ENCODE results near the gene OR52E8.

Gene OR52E8

DNA sequence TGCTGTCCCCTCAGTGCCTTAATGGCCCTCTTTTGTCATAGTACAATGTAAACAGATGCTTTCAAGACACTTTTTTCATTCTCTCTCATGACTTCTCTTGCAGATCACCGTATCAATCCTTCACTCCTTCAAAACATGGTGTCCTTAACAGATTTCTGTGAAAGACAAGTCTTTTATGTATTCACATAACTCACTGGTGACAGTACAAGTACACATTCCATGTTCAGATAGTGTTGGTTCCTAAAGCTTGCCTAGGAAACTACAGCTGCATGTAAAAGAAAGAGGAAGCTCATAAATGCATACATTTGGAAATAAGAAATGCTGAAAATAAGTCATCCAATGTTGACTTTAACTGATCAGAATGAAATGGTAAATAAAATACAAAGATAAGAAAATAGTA is 10.8 kb downstream of the OR52E8 start:
- no peak for DNase-seq
- H3K4me1 Mint-ChIP-seq = no peaks in the 10 kb centered on the region

DNA sequence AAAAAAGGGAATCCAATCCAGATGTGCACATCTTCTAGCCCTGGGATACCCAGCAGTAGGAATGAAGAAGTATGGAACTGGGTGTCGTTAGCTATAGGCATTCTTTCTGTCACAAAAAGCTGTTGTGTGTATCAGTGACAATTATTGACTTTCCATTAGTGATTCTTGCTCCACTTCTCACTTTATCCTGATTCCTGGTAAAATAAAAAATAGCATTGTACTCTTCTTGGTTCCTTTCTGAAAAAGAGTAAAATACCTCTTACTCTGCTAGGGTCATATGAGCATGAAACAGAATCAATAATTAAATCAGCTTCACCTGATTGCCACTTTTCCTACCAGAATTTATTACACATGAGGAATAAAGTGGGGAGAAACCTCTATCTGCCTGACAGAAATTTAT is 15.7 kb downstream of the OR52E8 start, which contains the start of gene OR52E6:
Gene OR52E6 (minus strand): TSS at position 101 of the 400 bp plus-strand sequence. CDS start 0 bp downstream, at position 101.
- H3K36me3 Mint-ChIP-seq (ENCODE audit: low read depth) = no peaks in the 10 kb centered on the region
- H3K27me3 Mint-ChIP-seq (ENCODE audit: low read depth, poor library complexity) = peaks cover 13% of the 10 kb centered on the region
- DNase-seq = no peak
- H3K9me3 Mint-ChIP-seq = no peaks in the 10 kb centered on the region
- H3K4me1 Mint-ChIP-seq = no peaks in the 10 kb centered on the region
- TF ChIP-seq, protein P1, sequence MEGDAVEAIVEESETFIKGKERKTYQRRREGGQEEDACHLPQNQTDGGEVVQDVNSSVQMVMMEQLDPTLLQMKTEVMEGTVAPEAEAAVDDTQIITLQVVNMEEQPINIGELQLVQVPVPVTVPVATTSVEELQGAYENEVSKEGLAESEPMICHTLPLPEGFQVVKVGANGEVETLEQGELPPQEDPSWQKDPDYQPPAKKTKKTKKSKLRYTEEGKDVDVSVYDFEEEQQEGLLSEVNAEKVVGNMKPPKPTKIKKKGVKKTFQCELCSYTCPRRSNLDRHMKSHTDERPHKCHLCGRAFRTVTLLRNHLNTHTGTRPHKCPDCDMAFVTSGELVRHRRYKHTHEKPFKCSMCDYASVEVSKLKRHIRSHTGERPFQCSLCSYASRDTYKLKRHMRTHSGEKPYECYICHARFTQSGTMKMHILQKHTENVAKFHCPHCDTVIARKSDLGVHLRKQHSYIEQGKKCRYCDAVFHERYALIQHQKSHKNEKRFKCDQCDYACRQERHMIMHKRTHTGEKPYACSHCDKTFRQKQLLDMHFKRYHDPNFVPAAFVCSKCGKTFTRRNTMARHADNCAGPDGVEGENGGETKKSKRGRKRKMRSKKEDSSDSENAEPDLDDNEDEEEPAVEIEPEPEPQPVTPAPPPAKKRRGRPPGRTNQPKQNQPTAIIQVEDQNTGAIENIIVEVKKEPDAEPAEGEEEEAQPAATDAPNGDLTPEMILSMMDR (IDR thresholded peaks at IDR 0.05) = no peak
- no peak within 1 kb of the TSS for H3K4me3 Mint-ChIP-seq
- H3K27ac Mint-ChIP-seq = no peak within 1 kb of the TSS

More for the DNA sequence above, 10.8 kb downstream of the OR52E8 start:
- Mint-ChIP-seq H3K36me3 (ENCODE audit: low read depth) (no peaks in the 10 kb centered on the region), H3K27me3 (ENCODE audit: low read depth, poor library complexity) (no peaks in the 10 kb centered on the region), H3K4me3 (no peak overlapping the region), H3K9me3 (no peaks in the 10 kb centered on the region), H3K27ac (no peak overlapping the region)
- TF ChIP-seq, protein P1 (IDR thresholded peaks at IDR 0.05) = no peak

DNA sequence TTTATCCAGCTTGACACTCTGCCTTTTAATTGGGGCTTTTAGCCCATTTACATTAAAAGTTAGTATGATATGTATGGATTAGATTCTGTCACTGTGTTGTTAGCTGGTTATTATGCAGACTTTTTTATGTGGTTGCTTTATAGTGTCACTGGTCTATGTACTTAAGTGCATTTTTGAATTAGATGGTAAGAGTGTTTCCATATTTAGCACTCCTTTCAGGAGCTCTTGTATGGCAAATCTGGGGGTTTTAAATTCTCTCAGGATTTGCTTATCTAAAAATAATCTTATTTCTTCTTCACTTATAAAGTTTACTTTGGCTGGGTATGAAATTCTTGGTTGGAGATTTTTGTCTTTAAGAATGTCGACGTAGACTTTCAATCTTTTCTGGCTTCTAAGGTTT is 19.8 kb downstream of the OR52E8 start:
- no peaks in the 10 kb centered on the region for H3K9me3 Mint-ChIP-seq
- TF ChIP-seq, protein P1 (IDR thresholded peaks at IDR 0.05) = no peak
- no peak overlapping the region for H3K4me3 Mint-ChIP-seq
- no peak overlapping the region for H3K27ac Mint-ChIP-seq
- peaks cover 17% of the 10 kb centered on the region for H3K27me3 Mint-ChIP-seq (ENCODE audit: low read depth, poor library complexity)
- H3K4me1 Mint-ChIP-seq = no peaks in the 10 kb centered on the region
- H3K36me3 Mint-ChIP-seq (ENCODE audit: low read depth) = no peaks in the 10 kb centered on the region
- no peak for DNase-seq

DNA sequence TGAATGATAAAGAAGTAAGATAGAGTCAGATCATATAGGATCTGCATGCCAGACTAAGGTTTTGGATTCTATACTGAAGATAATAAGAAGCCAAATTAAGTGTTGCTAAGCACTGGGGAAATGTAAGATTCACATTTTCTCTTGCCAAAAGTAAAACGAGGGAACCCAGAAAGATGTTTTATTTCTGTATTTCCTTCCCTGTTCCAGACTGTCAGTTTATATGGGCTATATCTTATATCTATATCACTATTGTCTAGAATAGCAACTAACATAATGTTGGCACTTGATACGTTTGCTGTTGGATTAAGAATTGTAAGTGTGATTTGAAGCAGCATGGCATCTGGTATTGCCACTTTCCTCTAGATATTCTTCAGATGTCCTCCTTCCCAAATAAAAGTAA is 24.0 kb downstream of the OR52E8 start:
- peaks cover 15% of the 10 kb centered on the region for H3K27me3 Mint-ChIP-seq (ENCODE audit: low read depth, poor library complexity)
- H3K36me3 Mint-ChIP-seq (ENCODE audit: low read depth) = no peaks in the 10 kb centered on the region
- no peak for DNase-seq
- TF ChIP-seq, protein P1 (IDR thresholded peaks at IDR 0.05) = no peak
- no peak overlapping the region for H3K27ac Mint-ChIP-seq
- no peaks in the 10 kb centered on the region for H3K9me3 Mint-ChIP-seq
- no peaks in the 10 kb centered on the region for H3K4me1 Mint-ChIP-seq
- H3K4me3 Mint-ChIP-seq = no peak overlapping the region

DNA sequence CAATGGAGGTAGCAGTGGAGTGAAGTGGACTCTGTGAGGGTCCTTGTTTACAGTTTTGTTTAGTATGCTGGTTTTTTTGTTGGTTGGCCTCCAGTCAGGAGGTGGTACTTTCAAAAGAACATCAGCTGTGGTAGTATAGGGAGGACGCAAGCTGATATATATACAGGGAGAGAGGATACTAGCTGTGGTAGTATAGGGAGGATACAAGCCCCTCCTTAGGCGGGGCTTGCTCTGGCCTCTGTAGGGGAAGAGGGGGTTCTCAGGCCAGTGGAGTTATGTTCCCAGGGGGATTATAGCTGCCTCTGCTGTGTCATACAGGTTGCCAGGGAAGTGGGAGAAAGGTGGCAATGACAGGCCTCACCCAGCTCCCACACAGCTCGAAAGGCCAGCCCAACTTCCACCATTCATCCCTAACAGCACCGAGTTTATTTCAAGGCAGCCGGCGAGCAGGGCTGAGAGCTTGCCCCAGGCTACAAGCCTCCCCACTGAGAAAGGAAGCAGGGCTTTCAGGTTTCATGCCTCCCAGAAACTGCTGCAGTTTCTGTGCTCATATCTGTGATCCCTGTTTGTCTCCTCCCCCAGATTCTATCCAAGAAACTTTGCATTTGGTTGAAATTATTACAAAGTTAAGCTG is 26.2 kb downstream of the OR52E8 start:
- H3K9me3 Mint-ChIP-seq = no peaks in the 10 kb centered on the region
- no peaks in the 10 kb centered on the region for H3K36me3 Mint-ChIP-seq (ENCODE audit: low read depth)
- peaks cover 5% of the 10 kb centered on the region for H3K27me3 Mint-ChIP-seq (ENCODE audit: low read depth, poor library complexity)
- H3K4me3 Mint-ChIP-seq = no peak overlapping the region
- DNase-seq = peak; percentile 3
- no peaks in the 10 kb centered on the region for H3K4me1 Mint-ChIP-seq
- TF ChIP-seq, protein P1 (IDR thresholded peaks at IDR 0.05) = no peak
- no peak overlapping the region for H3K27ac Mint-ChIP-seq

DNA sequence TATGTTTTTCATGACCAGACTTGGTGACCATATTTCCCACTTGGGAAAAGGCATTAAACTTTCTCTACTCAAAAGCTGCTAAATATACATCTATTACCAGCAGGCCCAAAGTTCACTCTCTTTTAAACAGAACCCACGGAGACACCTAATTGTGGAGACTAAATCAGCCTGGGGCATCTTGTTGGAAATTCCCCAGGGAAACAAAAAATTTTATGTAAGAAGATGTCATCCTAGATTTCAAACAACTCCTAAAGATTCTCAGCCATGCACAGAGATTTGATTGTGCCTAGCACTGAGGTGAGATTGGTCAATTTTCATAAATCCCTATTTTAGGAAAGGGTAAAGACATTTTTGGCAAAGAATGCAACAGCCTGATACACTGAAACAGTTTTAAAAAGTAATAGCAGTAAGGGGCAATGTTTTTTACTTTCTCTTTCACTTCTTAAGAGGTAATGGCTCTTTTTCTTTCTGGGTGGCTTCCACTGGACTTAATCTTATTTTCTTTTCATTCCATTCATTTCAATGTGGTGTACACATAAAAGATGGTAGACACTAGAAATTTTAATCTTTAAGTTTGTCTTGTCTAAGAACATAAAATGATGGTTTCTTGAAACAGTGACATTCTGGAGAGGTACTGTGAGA is 39.1 kb downstream of the OR52E8 start:
- Mint-ChIP-seq H3K36me3 (ENCODE audit: low read depth) (no peaks in the 10 kb centered on the region), H3K27ac (no peak overlapping the region), H3K4me3 (no peak overlapping the region), H3K9me3 (no peaks in the 10 kb centered on the region), H3K4me1 (no peaks in the 10 kb centered on the region), H3K27me3 (ENCODE audit: low read depth, poor library complexity) (peaks cover 7% of the 10 kb centered on the region)
- no peak for DNase-seq
- TF ChIP-seq, protein P1 (IDR thresholded peaks at IDR 0.05) = no peak
